Stimulated activated CD4-positive, alpha-beta T cell treated with anti-CD3 and anti-CD28 coated beads, TNF-alpha, amount 100 ng/mL, for 24 hours (primary cell): ENCODE measurements around the gene MACROD2.
"Not testable (repeated sequence)": the region's sequence is repeated elsewhere in the genome, so short reads cannot be mapped to it uniquely, and the experiment has no call there.

Experiments used
- DNase-seq, 3 experiments: peaks; one replicate each; pipeline ENCODE4 v3.0.0-alpha.2; 2020; ENCODE audit warnings: low read depth in 3 of 3

MACROD2 gene

GRCh38 chr20:14915356-14915755 lies 920.0 kb downstream of the MACROD2 start:
- no peak for DNase-seq

- no peak for DNase-seq
These were observed 921.1 kb downstream of the MACROD2 start for GRCh38 chr20:14916360-14916920.

- DNase-seq, result no peak
These were observed 923.0 kb downstream of the MACROD2 start for GRCh38 chr20:14918281-14918680.

GRCh38 chr20:14918976-14919375 lies 923.7 kb downstream of the MACROD2 start:
- no peak for DNase-seq

- DNase-seq, result no peak
These were observed 924.3 kb downstream of the MACROD2 start for GRCh38 chr20:14919501-14920081.

- no peak for DNase-seq
These were observed 926.2 kb downstream of the MACROD2 start for GRCh38 chr20:14921513-14921912.

- DNase-seq, result no peak
These were observed 927.4 kb downstream of the MACROD2 start for GRCh38 chr20:14922503-14923267.

GRCh38 chr20:14924433-14924832 lies 929.1 kb downstream of the MACROD2 start:
- DNase-seq, result no peak

- DNase-seq, result no peak
These were observed 930.0 kb downstream of the MACROD2 start for GRCh38 chr20:14925300-14925699.

- DNase-seq, result not testable (repeated sequence)
These were observed 931.1 kb downstream of the MACROD2 start for GRCh38 chr20:14926436-14926835.

GRCh38 chr20:14928083-14928482 lies 932.8 kb downstream of the MACROD2 start:
- DNase-seq, result no peak

GRCh38 chr20:14929388-14929787 lies 934.1 kb downstream of the MACROD2 start:
- no peak for DNase-seq

GRCh38 chr20:14932040-14932439 lies 936.7 kb downstream of the MACROD2 start:
- no peak for DNase-seq

- no peak for DNase-seq
These were observed 940.0 kb downstream of the MACROD2 start for GRCh38 chr20:14935285-14935684.

GRCh38 chr20:14937021-14937420 lies 941.7 kb downstream of the MACROD2 start:
- DNase-seq, result no peak

GRCh38 chr20:14937846-14938245 lies 942.5 kb downstream of the MACROD2 start:
- no peak for DNase-seq

- DNase-seq, result no peak
These were observed 952.2 kb downstream of the MACROD2 start for GRCh38 chr20:14947536-14947935.

- DNase-seq, result no peak
These were observed 952.6 kb downstream of the MACROD2 start for GRCh38 chr20:14947946-14948345.

- DNase-seq, result no peak
These were observed 953.1 kb downstream of the MACROD2 start for GRCh38 chr20:14948416-14948815.

GRCh38 chr20:14950633-14951032 lies 955.3 kb downstream of the MACROD2 start:
- DNase-seq, result no peak

- no peak for DNase-seq
These were observed 955.8 kb downstream of the MACROD2 start for GRCh38 chr20:14951105-14951504.

- no peak for DNase-seq
These were observed 956.5 kb downstream of the MACROD2 start for GRCh38 chr20:14951707-14952418.

GRCh38 chr20:14953736-14954135 lies 958.4 kb downstream of the MACROD2 start:
- no peak for DNase-seq
